Measurements from ENCODE around the gene MCC. TPM values are rescaled to one million over a fixed set of nuclear protein-coding genes. Genes with fewer than 3 reads are reported as not detected.

The MCC gene
- total RNA-seq, 4 donors from 2014 or later: 1.2 to 133 (median 8.5) TPM

GRCh38 chr5:113065626-113066025 is 422.6 kb downstream of the MCC start:
- Histone ChIP-seq H3K9me3 (no peaks in the 10 kb centered on the region), H3K4me3 (no peak overlapping the region), H3K36me3 (no peaks in the 10 kb centered on the region), H3K27me3 (no peaks in the 10 kb centered on the region), H3K4me1 (no peaks in the 10 kb centered on the region), H3K27ac (no peak overlapping the region)
- DNase-seq: no peak
- TF ChIP-seq CTCF (IDR thresholded peaks at IDR 0.05): no peak
- TF ChIP-seq POLR2A (IDR thresholded peaks at IDR 0.05): no peak

- Histone ChIP-seq H3K27ac (no peak overlapping the region), H3K4me1 (no peaks in the 10 kb centered on the region), H3K9me3 (no peaks in the 10 kb centered on the region), H3K36me3 (no peaks in the 10 kb centered on the region), H3K4me3 (no peak overlapping the region), H3K27me3 (no peaks in the 10 kb centered on the region)
- no peak for TF ChIP-seq CTCF (IDR thresholded peaks at IDR 0.05)
- TF ChIP-seq POLR2A (IDR thresholded peaks at IDR 0.05): no peak
- DNase-seq: no peak
Measured at GRCh38 chr5:113064806-113065205, 423.4 kb downstream of the MCC start.

- no peaks in the 10 kb centered on the region for H3K36me3 ChIP-seq
- no peaks in the 10 kb centered on the region for H3K4me1 ChIP-seq
- H3K9me3 ChIP-seq: no peaks in the 10 kb centered on the region
- TF ChIP-seq POLR2A (IDR thresholded peaks at IDR 0.05): no peak
- no peak for TF ChIP-seq CTCF (IDR thresholded peaks at IDR 0.05)
- no peak overlapping the region for H3K27ac ChIP-seq
- H3K27me3 ChIP-seq: no peaks in the 10 kb centered on the region
- H3K4me3 ChIP-seq: no peak overlapping the region
- DNase-seq: no peak
Measured at GRCh38 chr5:113063927-113064326, 424.3 kb downstream of the MCC start.

- TF ChIP-seq CTCF (IDR thresholded peaks at IDR 0.05): no peak
- TF ChIP-seq POLR2A (IDR thresholded peaks at IDR 0.05): no peak
- H3K27me3 ChIP-seq: no peaks in the 10 kb centered on the region
- no peak overlapping the region for H3K4me3 ChIP-seq
- DNase-seq: no peak
- no peaks in the 10 kb centered on the region for H3K36me3 ChIP-seq
- no peaks in the 10 kb centered on the region for H3K9me3 ChIP-seq
- no peak overlapping the region for H3K27ac ChIP-seq
- H3K4me1 ChIP-seq: no peaks in the 10 kb centered on the region
Measured at GRCh38 chr5:113062869-113063508, 425.3 kb downstream of the MCC start.

GRCh38 chr5:113061846-113062780 is 426.1 kb downstream of the MCC start:
- Histone ChIP-seq H3K27me3 (no peaks in the 10 kb centered on the region), H3K4me1 (no peaks in the 10 kb centered on the region), H3K9me3 (no peaks in the 10 kb centered on the region), H3K36me3 (no peaks in the 10 kb centered on the region), H3K4me3 (no peak overlapping the region), H3K27ac (no peak overlapping the region)
- no peak for DNase-seq
- TF ChIP-seq CTCF (IDR thresholded peaks at IDR 0.05) (no peak), POLR2A (IDR thresholded peaks at IDR 0.05) (no peak)
